Measurements from ENCODE around the gene TMEM120A.

TMEM120A gene

DNA sequence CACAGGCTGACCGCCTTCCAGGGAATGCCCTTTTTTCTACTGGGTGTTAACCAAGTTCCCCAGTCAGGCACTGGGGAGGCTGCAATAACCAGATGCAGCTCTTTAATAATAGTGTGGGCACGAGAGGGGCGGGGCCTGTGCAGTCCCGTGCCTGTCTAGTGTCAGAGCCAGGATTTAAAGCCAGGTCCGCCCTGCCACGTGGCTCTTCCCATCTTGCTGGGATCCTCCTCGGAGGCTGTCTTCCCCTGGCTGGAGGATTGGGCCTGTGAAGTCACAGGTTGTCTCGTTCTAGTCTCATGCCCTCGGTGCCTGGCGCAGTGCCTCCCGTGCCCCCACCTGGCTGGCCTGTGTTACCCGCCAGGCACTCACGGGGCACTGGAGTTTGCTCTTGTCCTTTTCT lies 25.2 kb downstream of the TMEM120A start:
- Histone ChIP-seq H3K36me3 (ENCODE audit: insufficient read depth, low read length) (no peaks in the 10 kb centered on the region), H3K4me3 (ENCODE audit: low read depth in 1 of 2, low read length in 2 of 2) (no peak overlapping the region), H2AFZ (ENCODE audit: low read depth, low read length) (no peak overlapping the region), H3K27me3 (ENCODE audit: insufficient read depth, low read length, poor library complexity) (no peaks in the 10 kb centered on the region), H3K27ac (ENCODE audit: low read length) (no peak overlapping the region), H4K20me1 (ENCODE audit: insufficient read depth, low read length) (peaks cover 20% of the 10 kb centered on the region; the same call in 1 of the 2 replicates), H3K9me3 (ENCODE audit: insufficient read depth, low read length, severe bottlenecking) (no peaks in the 10 kb centered on the region), H3K9ac (ENCODE audit: low read depth, low read length) (no peak overlapping the region), H3K79me2 (ENCODE audit: insufficient read depth, low read length) (no peaks in the 10 kb centered on the region), H3K4me2 (ENCODE audit: insufficient read depth, low read length) (no peak overlapping the region), H3K4me1 (ENCODE audit: insufficient read depth, low read length) (no peaks in the 10 kb centered on the region)
- ATAC-seq (ENCODE audit: insufficient read depth, low read depth) (no peak), DNase-seq (no peak)
- TF ChIP-seq, protein P1, sequence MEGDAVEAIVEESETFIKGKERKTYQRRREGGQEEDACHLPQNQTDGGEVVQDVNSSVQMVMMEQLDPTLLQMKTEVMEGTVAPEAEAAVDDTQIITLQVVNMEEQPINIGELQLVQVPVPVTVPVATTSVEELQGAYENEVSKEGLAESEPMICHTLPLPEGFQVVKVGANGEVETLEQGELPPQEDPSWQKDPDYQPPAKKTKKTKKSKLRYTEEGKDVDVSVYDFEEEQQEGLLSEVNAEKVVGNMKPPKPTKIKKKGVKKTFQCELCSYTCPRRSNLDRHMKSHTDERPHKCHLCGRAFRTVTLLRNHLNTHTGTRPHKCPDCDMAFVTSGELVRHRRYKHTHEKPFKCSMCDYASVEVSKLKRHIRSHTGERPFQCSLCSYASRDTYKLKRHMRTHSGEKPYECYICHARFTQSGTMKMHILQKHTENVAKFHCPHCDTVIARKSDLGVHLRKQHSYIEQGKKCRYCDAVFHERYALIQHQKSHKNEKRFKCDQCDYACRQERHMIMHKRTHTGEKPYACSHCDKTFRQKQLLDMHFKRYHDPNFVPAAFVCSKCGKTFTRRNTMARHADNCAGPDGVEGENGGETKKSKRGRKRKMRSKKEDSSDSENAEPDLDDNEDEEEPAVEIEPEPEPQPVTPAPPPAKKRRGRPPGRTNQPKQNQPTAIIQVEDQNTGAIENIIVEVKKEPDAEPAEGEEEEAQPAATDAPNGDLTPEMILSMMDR (IDR thresholded peaks at IDR 0.05; ENCODE audit: borderline replicate concordance, extremely low read depth, low read length, poor library complexity, severe bottlenecking), result no peak
- no peak for TF ChIP-seq EZH2 (IDR thresholded peaks at IDR 0.05; ENCODE audit: borderline replicate concordance, low read depth, low read length, severe bottlenecking)

DNA sequence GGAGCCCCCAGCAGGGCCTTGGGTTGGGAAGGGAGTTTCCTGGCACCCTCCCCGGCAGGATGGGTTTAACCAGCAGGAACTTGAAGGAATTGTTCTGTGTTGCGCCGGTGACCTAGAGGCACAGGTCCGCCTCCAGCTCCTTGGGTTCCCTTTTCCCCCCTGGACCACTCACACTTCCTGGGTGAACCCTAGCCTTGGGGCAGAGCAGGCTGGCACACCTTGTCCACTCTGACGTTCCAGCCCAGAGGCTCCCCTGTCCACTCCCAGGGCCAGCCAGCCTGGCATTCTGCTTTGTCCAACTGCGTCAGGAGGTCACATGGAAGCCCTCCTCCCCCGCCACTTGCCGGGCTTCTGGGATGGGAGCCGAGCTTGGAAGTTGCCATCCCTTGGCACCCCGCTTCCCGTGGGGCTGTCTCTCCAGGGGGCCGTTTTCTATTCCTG lies 25.8 kb downstream of the TMEM120A start:
- no peaks in the 10 kb centered on the region for H3K9me3 ChIP-seq (ENCODE audit: insufficient read depth, low read length, severe bottlenecking)
- H3K27me3 ChIP-seq (ENCODE audit: insufficient read depth, low read length, poor library complexity), result no peaks in the 10 kb centered on the region
- no peaks in the 10 kb centered on the region for H3K4me1 ChIP-seq (ENCODE audit: insufficient read depth, low read length)
- H4K20me1 ChIP-seq (ENCODE audit: insufficient read depth, low read length), result peaks cover 20% of the 10 kb centered on the region; the same call in 1 of the 2 replicates
- ATAC-seq (ENCODE audit: insufficient read depth, low read depth) (no peak), DNase-seq (no peak)
- H3K4me3 ChIP-seq (ENCODE audit: low read depth in 1 of 2, low read length in 2 of 2), result no peak overlapping the region
- H2AFZ ChIP-seq (ENCODE audit: low read depth, low read length), result no peak overlapping the region
- TF ChIP-seq, protein P1 (IDR thresholded peaks at IDR 0.05; ENCODE audit: borderline replicate concordance, extremely low read depth, low read length, poor library complexity, severe bottlenecking), result no peak
- TF ChIP-seq EZH2 (IDR thresholded peaks at IDR 0.05; ENCODE audit: borderline replicate concordance, low read depth, low read length, severe bottlenecking), result no peak
- no peaks in the 10 kb centered on the region for H3K36me3 ChIP-seq (ENCODE audit: insufficient read depth, low read length)
- no peak overlapping the region for H3K9ac ChIP-seq (ENCODE audit: low read depth, low read length)
- H3K79me2 ChIP-seq (ENCODE audit: insufficient read depth, low read length), result no peaks in the 10 kb centered on the region
- no peak overlapping the region for H3K27ac ChIP-seq (ENCODE audit: low read length)
- no peak overlapping the region for H3K4me2 ChIP-seq (ENCODE audit: insufficient read depth, low read length)

DNA sequence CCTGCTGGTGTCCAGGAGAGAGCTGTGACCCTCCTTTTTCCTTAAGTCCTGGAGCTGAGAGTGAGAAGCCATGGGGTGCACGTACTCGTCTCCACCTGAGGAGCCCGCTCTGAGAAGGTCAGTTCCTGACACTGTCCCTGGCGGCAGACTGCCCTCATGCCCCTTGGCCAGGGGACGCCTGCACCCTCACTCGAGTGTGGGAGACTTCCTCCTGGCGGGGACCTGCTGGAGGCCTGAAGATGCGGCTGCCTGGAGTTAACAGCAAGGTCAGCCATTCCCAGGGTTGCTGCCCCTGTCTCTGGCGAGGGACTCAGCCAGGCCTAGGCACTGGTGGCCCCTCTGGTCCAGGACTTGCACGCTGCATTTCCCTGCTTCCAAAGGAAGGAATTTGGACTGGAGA lies 26.4 kb downstream of the TMEM120A start:
- no peak for ATAC-seq (ENCODE audit: insufficient read depth, low read depth)
- Histone ChIP-seq H3K27me3 (ENCODE audit: insufficient read depth, low read length, poor library complexity) (no peaks in the 10 kb centered on the region), H3K9me3 (ENCODE audit: insufficient read depth, low read length, severe bottlenecking) (no peaks in the 10 kb centered on the region), H3K9ac (ENCODE audit: low read depth, low read length) (no peak overlapping the region), H3K79me2 (ENCODE audit: insufficient read depth, low read length) (no peaks in the 10 kb centered on the region), H4K20me1 (ENCODE audit: insufficient read depth, low read length) (peaks cover 20% of the 10 kb centered on the region; the same call in 1 of the 2 replicates), H3K4me2 (ENCODE audit: insufficient read depth, low read length) (no peak overlapping the region), H3K36me3 (ENCODE audit: insufficient read depth, low read length) (no peaks in the 10 kb centered on the region), H3K4me3 (ENCODE audit: low read depth in 1 of 2, low read length in 2 of 2) (no peak overlapping the region), H3K4me1 (ENCODE audit: insufficient read depth, low read length) (no peaks in the 10 kb centered on the region), H3K27ac (ENCODE audit: low read length) (no peak overlapping the region), H2AFZ (ENCODE audit: low read depth, low read length) (no peak overlapping the region)
- TF ChIP-seq, protein P1 (IDR thresholded peaks at IDR 0.05; ENCODE audit: borderline replicate concordance, extremely low read depth, low read length, poor library complexity, severe bottlenecking), result no peak
- TF ChIP-seq EZH2 (IDR thresholded peaks at IDR 0.05; ENCODE audit: borderline replicate concordance, low read depth, low read length, severe bottlenecking), result no peak
- no peak for DNase-seq
